ENCODE data around the gene NCAM1.

Gene NCAM1

GRCh38 chr11:113278481-113278880 lies 317.3 kb downstream of the NCAM1 start:
- H3K4me3 ChIP-seq (ENCODE audit: low read length): no peak overlapping the region
- no peak for DNase-seq (ENCODE audit: low read depth)
- no peak for TF ChIP-seq CTCF (conservative IDR thresholded peaks at IDR 0.05; ENCODE audit: low read length)

- peak; percentile 29; the same call in 1 of the 2 replicates for TF ChIP-seq CTCF (conservative IDR thresholded peaks at IDR 0.05; ENCODE audit: low read length)
- H3K4me3 ChIP-seq (ENCODE audit: low read length): no peak overlapping the region
- DNase-seq (ENCODE audit: low read depth): no peak
These were observed 317.7 kb downstream of the NCAM1 start for GRCh38 chr11:113278925-113279324.

- DNase-seq (ENCODE audit: low read depth): no peak
- no peak overlapping the region for H3K4me3 ChIP-seq (ENCODE audit: low read length)
- TF ChIP-seq CTCF (conservative IDR thresholded peaks at IDR 0.05; ENCODE audit: low read length): no peak
These were observed 318.4 kb downstream of the NCAM1 start for GRCh38 chr11:113279591-113279990.

- DNase-seq (ENCODE audit: low read depth): no peak
- H3K4me3 ChIP-seq (ENCODE audit: low read length): no peak overlapping the region
- no peak for TF ChIP-seq CTCF (conservative IDR thresholded peaks at IDR 0.05; ENCODE audit: low read length)
These were observed 320.0 kb downstream of the NCAM1 start for GRCh38 chr11:113281052-113281725.

GRCh38 chr11:113282898-113283437 lies 321.7 kb downstream of the NCAM1 start:
- no peak for DNase-seq (ENCODE audit: low read depth)
- no peak overlapping the region for H3K4me3 ChIP-seq (ENCODE audit: low read length)
- no peak for TF ChIP-seq CTCF (conservative IDR thresholded peaks at IDR 0.05; ENCODE audit: low read length)

GRCh38 chr11:113283881-113284280 lies 322.7 kb downstream of the NCAM1 start:
- TF ChIP-seq CTCF (conservative IDR thresholded peaks at IDR 0.05; ENCODE audit: low read length): no peak

GRCh38 chr11:113286009-113286408 lies 324.8 kb downstream of the NCAM1 start:
- H3K4me3 ChIP-seq (ENCODE audit: low read length): no peak overlapping the region
- no peak for DNase-seq (ENCODE audit: low read depth)
- no peak for TF ChIP-seq CTCF (conservative IDR thresholded peaks at IDR 0.05; ENCODE audit: low read length)

More at GRCh38 chr11:113283881-113284280, 322.7 kb downstream of the NCAM1 start:
- no peak overlapping the region for H3K4me3 ChIP-seq (ENCODE audit: low read length)
- no peak for DNase-seq (ENCODE audit: low read depth)
